Spleen (tissue), 11 donors: Measurements from ENCODE around the gene HIVEP3. TPM values are rescaled to one million over a fixed set of nuclear protein-coding genes. Genes with fewer than 3 reads are reported as not detected.

Source experiments
- DNase-seq: peaks from one replicate; pipeline ENCODE4 v3.0.0-alpha.2; 2020
- H3K27ac ChIP-seq, 8 donors: fragments of 200-600 bp; sonication (generic) in 7 of 8; 1 replicate in 4 of 8; 2 replicates in 4 of 8; pipeline versions ENCODE4 v1.5.0 to v1.8.0; 2016 to 2021; ENCODE audit warnings: inconsistent platforms in 4 of 8, mild to moderate bottlenecking in 4 of 8, moderate library complexity in 1 of 8
- H3K27me3 ChIP-seq, 7 donors: fragments of 200-600 bp; sonication (generic) in 6 of 7; replicated peaks in 1 of 7; 1 replicate in 4 of 7; 2 replicates in 3 of 7; pipeline versions ENCODE4 v1.5.0 to v1.8.0; 2016 to 2021; ENCODE audit warnings: inconsistent platforms in 3 of 7, mild to moderate bottlenecking in 1 of 7
- H3K36me3 ChIP-seq, 6 donors: fragments of 200-600 bp; sonication (generic) in 5 of 6; 1 replicate in 4 of 6; 2 replicates in 2 of 6; pipeline versions ENCODE4 v1.5.0 to v1.8.0; 2016 to 2021; ENCODE audit warnings: inconsistent platforms in 2 of 6
- H3K4me1 ChIP-seq, 6 donors: fragments of 200-600 bp; sonication (generic) in 5 of 6; 1 replicate in 3 of 6; 2 replicates in 3 of 6; pipeline versions ENCODE4 v1.5.0 to v1.8.0; 2016 to 2021; ENCODE audit warnings: inconsistent platforms in 3 of 6
- H3K4me3 ChIP-seq, 8 donors: fragments of 200-600 bp; sonication (generic) in 7 of 8; 1 replicate in 4 of 8; 2 replicates in 4 of 8; pipeline versions ENCODE4 v1.5.0 to v1.8.0; 2016 to 2021; ENCODE audit warnings: inconsistent platforms in 4 of 8, mild to moderate bottlenecking in 4 of 8, moderate library complexity in 2 of 8
- H3K9me3 ChIP-seq, 8 donors: fragments of 200-600 bp; sonication (generic) in 7 of 8; 1 replicate in 4 of 8; 2 replicates in 4 of 8; pipeline versions ENCODE4 v1.5.0 to v1.8.0; 2016 to 2021; ENCODE audit warnings: inconsistent platforms in 4 of 8
- CTCF ChIP-seq, 11 experiments: fragments of 200-600 bp in 7 of 11; fragments of 450-650 bp in 4 of 11; sonication (generic) in 4 of 11; IDR thresholded peaks in 8 of 11; conservative IDR thresholded peaks in 3 of 11; 1 replicate in 7 of 11; 2 replicates in 4 of 11; pipeline versions ENCODE4 v1.4.0 to v1.8.0; 2016 to 2021; ENCODE audit warnings: antibody characterized with exemption in 11 of 11, inconsistent platforms in 4 of 11, mild to moderate bottlenecking in 1 of 11
- POLR2A ChIP-seq, 3 donors: fragments of 450-650 bp; IDR thresholded peaks; one replicate each; pipeline ENCODE4 v1.5.1; 2017; ENCODE audit warnings: antibody characterized with exemption in 3 of 3, mild to moderate bottlenecking in 1 of 3
- POLR2AphosphoS5 ChIP-seq, 3 donors: sonication (generic); formaldehyde crosslinking; IDR thresholded peaks; one replicate each; pipeline ENCODE4 v1.5.1; 2017; ENCODE audit warnings: antibody characterized with exemption in 3 of 3
- WGBS, 5 donors: extraction: QIAGEN DNeasy Blood & Tissue Kit in 3 of 5; methylation state at CpG; one replicate each; pipeline versions ENCODE4 v1.1.5 to v1.1.7; 2013 to 2018; 5-methylcytosine and 5-hydroxymethylcytosine counted together
- intact Hi-C: fragments of 100-400 bp; cut with DNase I; formaldehyde crosslinking; loops from one replicate; pipeline ENCODE4 v1.15.0; 2023; ENCODE audit warnings: low total_unique reads
- polyA plus RNA-seq, 3 donors: library from polyadenylated mRNA; stranded (reverse); fragments of 200-250 nt; gene quantifications; one replicate each; pipeline ENCODE4 v1.2.1, GENCODE V29; 2013
- total RNA-seq, 7 donors: library from RNA; depleted of rRNA in 3 of 7; stranded (reverse); fragments of >200 nt in 3 of 7; fragmentation: NEBNext Ultra II Directional in 4 of 7; extraction: Animal tissue kit (Norgen Biotek cat#: 25700) in 4 of 7; gene quantifications; one replicate each; pipeline versions ENCODE4 v1.1.0 to v1.2.1, GENCODE V29; 2016 to 2021
- donor health status: healthy with polysubstance abuse.
- donor health status: DM: no; HTN: no; CAD: no; lungs with moderate emphysema.
- donor health status: DM: no; HTN: no; CAD: no.
- donor health status: Bipolar disorder and iron deficiency.
- donor health status: healthy.
- donor health status: DM: no; HTN: no; CAD: no.
- donor health status: DM: yes; HTN: yes; CAD: no.

Gene HIVEP3
- total and polyA plus RNA-seq, 10 donors, result 2.4 to 21.2 (median 8.2) TPM

- Histone ChIP-seq H3K4me1 (peaks cover 0 to 15% (median 4%) of the 10 kb centered on the region in 6 donors), H3K4me3 (no peak overlapping the region), H3K36me3 (no peaks in the 10 kb centered on the region), H3K27ac (no peak overlapping the region), H3K27me3 (no peaks in the 10 kb centered on the region), H3K9me3 (no peaks in the 10 kb centered on the region)
- WGBS, 5 donors, result 82 to 91% (median 87%) methylated on average over 7 of the region's 7 CpGs
- no peak for DNase-seq
- TF ChIP-seq CTCF (IDR thresholded peaks at IDR 0.05 in 8 of 11, conservative IDR thresholded peaks at IDR 0.05 in 3 of 11), result no peak
- intact Hi-C loops, result no loop called here
Measured at GRCh38 chr1:41874903-41875411, 43.8 kb downstream of the HIVEP3 start.

DNA sequence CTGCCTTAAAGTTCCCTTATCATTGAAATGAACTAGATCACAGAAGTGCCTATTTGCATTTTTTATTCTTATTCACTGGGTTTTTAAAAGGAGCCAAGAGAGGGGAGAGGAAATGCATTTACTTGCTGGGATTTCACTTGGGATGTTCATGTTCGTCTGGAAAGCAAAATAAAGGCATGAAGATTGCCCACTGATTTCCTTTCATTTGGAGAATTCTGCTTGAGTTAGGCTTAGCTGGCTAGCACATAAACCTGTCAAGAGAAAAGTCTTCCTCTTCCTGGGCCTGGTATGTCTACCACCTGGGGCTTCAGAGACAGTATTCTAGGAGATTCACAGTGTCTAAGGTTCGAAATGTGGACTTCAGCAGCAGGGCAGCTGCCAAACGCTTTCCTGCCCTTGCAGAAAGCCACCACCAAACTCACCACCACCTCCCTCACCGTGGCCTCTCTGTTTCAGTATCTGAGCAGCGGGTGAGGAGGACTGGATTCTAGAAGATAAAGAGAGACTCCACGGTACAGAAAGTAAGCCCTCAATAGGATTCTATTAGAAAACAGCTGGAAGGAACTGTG, 44.5 kb downstream of the HIVEP3 start:
- H3K4me1 ChIP-seq, result peaks cover 0 to 15% (median 4%) of the 10 kb centered on the region in 6 donors
- intact Hi-C loops, result no loop called here
- no peak overlapping the region for H3K4me3 ChIP-seq
- no peak for TF ChIP-seq POLR2AphosphoS5 (IDR thresholded peaks at IDR 0.05)
- no peak for TF ChIP-seq CTCF (IDR thresholded peaks at IDR 0.05 in 8 of 11, conservative IDR thresholded peaks at IDR 0.05 in 3 of 11)
- TF ChIP-seq POLR2A (IDR thresholded peaks at IDR 0.05), result no peak
- H3K36me3 ChIP-seq, result no peaks in the 10 kb centered on the region
- DNase-seq, result no peak
- H3K27me3 ChIP-seq, result no peaks in the 10 kb centered on the region
- WGBS, 5 donors, result 60 to 69% (median 61%) methylated on average over 6 of the region's 6 CpGs
- H3K9me3 ChIP-seq, result no peaks in the 10 kb centered on the region
- no peak overlapping the region for H3K27ac ChIP-seq

- no peak for DNase-seq
Measured at GRCh38 chr1:41872074-41872473, 46.6 kb downstream of the HIVEP3 start.

More at GRCh38 chr1:41872074-41872473, 46.6 kb downstream of the HIVEP3 start:
- intact Hi-C loops, result no loop called here
- H3K27ac ChIP-seq, result no peak overlapping the region
- no peaks in the 10 kb centered on the region for H3K36me3 ChIP-seq
- WGBS, 5 donors, result 71 to 83% (median 79%) methylated on average over 4 of the region's 4 CpGs
- H3K9me3 ChIP-seq, result no peaks in the 10 kb centered on the region
- TF ChIP-seq POLR2A (IDR thresholded peaks at IDR 0.05) (no peak), POLR2AphosphoS5 (IDR thresholded peaks at IDR 0.05) (no peak), CTCF (IDR thresholded peaks at IDR 0.05 in 8 of 11, conservative IDR thresholded peaks at IDR 0.05 in 3 of 11) (no peak)
- H3K27me3 ChIP-seq, result no peaks in the 10 kb centered on the region
- no peak overlapping the region for H3K4me3 ChIP-seq
- H3K4me1 ChIP-seq, result peaks cover 0 to 23% (median 4%) of the 10 kb centered on the region in 6 donors
